G401 (cell line): Measurements from ENCODE around the gene SLC7A8. TPM values are rescaled to one million over a fixed set of nuclear protein-coding genes. Genes with fewer than 3 reads are reported as not detected.
"Not testable (repeated sequence)": the region's sequence is repeated elsewhere in the genome, so short reads cannot be mapped to it uniquely, and the experiment has no call there.

Source experiments
- DNase-seq: peaks from one replicate; pipeline ENCODE4 v3.0.0-alpha.2; 2015; ENCODE audit warnings: low spot score
- in situ Hi-C: cut with HindIII; loops from 2 replicates; pipeline ENCODE4 v1.10.0; 2016; ENCODE audit warnings: low sequenced_read_pairs, mixed read lengths
- total RNA-seq: library from RNA; depleted of rRNA; stranded (reverse); fragments of >200 nt; shearing (Covaris generic); gene quantifications from 2 replicates; pipeline ENCODE4 v1.2.3, GENCODE V29; 2014

SLC7A8 gene
- total RNA-seq, 1 experiment from 2014 or later = 15.9 TPM

- peak; percentile 90 for DNase-seq
- in situ Hi-C loops = no loop called here
Observed at GRCh38 chr14:23120541-23121251, 62.8 kb downstream of the SLC7A8 start.

DNA sequence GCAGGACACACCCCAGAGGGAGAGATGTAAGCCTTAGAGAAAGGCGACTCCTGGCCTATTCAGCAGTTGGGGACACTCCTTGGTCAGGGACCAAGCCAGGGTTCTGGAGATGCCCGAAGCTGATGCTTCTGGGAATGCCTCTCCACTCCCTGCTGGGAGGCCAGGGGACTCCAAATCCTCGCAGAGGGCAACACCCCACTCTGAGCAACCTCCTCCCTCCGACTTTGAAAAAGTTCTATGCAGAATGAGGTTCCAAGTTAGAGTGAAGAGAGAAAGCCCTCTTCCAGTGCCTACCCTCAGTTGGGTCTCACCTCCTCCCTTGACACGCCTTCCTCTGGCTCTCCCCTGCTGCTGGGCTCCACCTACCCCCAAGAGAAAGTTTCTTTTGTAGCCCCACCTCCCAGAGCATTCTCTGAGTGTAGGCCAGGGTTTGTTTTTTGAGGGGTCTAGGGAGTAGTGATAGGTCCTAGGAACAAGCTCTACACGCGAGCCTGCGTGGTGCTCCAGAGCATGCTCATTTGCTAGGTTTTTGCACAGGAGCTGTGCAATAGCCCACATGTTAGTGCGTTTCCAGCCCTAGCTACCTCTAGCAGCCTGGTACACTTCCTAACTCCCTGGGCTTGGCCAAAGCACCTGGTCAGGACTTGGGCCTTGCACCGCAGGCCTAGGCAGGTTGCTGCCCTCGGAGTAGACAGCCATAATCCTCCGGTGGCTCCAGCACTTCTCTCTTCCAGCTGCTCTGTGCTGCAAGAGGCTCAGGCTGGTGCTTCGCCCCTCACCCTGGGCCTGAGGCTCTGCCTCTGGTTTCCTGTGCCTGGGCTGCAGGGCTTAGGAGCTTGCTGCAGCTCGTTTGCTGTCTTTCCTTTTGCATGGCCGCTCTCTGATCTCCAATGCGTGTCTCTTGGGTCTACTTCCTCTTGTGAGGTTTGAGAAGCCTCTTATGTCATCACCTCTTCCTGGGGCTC is 63.8 kb downstream of the SLC7A8 start:
- DNase-seq = no peak
- in situ Hi-C loops = no loop called here

DNA sequence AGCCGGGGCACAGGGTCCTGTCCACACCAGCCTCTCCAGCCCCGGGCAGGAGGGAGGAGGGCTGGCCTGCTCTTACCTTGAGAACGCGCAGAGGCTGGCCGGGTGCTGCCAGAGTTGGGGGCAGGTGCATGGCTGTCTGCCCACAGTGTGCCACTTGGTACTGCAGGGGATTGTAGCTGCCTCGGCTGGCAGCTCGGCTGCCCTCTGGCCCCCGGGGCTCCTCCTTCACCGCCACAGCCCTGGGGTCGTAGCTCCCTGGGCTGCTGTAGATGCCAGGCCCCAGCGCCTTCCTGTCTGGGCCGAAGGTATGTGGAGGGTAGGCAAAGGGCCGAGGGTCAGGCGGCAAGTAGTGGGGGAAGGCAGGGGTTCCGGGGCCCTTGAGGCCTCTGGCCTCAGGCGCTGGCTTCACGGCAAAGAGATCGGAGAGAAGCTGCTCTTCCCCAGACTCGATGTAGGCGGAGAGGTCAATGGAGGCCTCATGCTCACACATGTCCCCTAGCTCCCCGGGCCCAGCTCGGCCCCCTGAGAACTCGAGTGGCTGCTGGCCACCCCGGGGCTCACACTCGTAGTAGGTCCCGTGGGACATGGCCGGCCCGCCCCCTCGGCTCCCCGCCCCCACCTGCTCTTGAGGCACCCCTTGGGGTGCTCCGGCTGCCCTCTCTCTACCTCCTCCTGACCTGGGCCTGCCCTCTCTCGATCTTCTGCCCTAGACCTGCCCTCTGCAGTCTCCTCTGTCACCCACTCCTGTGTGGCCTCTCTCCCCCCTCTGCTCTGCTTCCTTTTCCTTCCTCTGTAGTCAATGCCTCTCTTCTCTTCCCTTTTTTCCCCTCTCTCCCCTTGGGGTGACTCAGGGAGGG is 64.7 kb downstream of the SLC7A8 start, which contains the start of gene CEBPE:
Gene CEBPE, minus strand, starts transcription at position 750 of the 857 bp plus-strand sequence. Its CDS starts 164 bp downstream, at position 586.
- in situ Hi-C loops = no loop called here
- DNase-seq = no peak

DNA sequence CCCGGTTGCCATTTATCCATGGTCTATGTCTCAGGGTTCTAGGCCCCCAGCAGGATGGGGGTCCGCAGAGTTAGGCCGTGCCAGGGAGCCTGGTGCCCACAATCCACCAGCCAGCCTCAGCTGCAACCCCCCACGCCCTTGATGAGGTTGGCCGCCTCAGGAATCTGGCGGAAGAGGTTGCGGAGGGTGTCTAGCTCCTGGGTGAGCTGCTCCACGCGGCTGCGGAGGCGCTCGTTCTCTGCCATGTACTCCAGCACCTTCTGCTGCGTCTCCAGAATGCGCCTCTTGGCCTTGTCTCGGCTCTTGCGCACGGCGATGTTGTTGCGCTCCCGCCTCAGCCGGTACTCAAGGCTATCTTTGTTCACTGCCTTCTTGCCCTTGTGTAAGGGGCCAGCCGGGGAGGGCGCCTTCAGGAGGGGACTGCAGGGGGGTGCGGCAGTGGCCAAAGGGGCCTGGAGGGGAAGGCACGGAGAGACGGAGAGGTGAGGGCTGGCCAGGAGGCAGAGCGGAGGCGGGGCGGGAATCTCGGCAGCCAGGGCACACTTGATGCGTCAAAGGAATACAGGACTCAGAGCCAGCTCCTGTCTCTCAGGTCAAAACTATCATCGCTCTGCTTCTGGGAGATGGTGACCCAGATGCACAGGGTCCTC is 66.0 kb downstream of the SLC7A8 start:
- DNase-seq = no peak
- in situ Hi-C loops = no loop called here

DNA sequence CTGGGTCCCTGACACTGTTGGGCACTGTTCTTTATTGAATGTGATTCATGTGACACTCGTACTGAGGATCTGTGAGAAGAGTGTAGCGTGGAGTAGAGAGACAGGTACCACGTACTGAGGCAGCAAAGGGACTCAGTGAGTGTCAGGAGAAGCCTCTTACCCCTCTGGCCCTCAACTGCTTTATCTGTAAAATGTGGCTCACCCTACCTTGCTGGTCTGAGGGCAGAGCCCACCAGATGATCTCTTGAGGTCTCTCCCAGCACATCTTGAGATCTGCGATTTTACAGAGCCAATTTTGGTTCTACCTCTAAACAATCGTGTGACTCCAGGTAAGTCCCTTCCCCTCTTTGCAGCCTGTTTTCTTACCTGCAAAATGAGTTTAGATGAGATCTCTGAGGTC is 67.5 kb downstream of the SLC7A8 start:
- in situ Hi-C loops = no loop called here

DNA sequence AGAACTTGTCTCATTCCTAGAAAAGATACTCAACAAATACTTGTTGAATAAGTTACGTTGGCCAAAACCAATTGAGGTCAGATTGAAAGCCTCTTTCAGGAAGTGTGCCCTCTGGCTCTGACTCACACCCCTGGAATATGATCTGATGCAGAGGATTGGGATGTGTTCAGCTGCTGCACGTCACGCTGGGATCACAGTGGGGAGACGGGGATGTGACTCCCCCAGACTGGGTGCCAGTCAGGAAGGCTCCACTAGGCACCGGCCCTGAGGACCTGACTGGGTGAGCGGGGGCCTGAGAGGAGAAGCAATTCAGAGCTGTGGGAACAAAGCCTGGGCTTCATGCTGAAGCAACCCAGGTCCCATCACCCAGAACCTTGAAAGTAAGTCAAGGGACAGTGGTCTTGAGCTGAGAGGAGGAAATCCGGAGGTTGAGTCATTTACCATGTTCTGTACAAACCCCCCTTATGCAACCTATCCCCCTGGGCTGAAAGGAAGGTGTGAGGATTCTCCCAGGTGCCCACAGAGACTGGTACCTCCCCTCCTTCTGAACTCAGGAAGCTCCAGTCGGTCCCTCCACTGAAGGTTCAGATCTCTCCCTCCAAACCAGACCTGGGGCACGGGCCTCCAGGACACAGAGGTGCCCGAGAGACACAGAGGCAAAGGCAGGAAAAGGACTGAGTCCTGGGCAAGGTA is 68.3 kb downstream of the SLC7A8 start:
- DNase-seq = no peak
- in situ Hi-C loops = no loop called here

More for the DNA sequence above, 67.5 kb downstream of the SLC7A8 start:
- DNase-seq = no peak

- no peak for DNase-seq
- in situ Hi-C loops = no loop called here
Observed at GRCh38 chr14:23114669-23115038, 68.8 kb downstream of the SLC7A8 start.

DNA sequence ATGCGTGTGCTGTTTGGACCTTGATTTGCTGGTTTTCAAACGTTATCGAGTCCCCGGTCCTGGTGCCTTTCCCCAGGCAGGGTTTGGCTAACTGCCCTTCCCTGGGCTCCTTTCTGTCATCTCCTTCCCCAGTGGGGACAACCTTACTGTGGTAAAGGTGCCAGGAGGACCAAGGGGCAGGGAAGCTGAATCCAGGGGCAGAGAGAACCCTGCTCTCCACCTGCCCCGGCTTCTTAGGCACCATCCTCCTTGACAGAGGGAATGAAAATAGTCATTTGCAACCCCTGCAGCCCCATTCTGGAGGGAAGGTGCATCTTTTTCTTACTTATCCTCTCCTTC is 69.4 kb downstream of the SLC7A8 start:
- DNase-seq = no peak
- in situ Hi-C loops = no loop called here

GRCh38 chr14:23113431-23114119 is 69.9 kb downstream of the SLC7A8 start:
- DNase-seq = no peak
- in situ Hi-C loops = no loop called here

GRCh38 chr14:23112359-23113178 is 70.9 kb downstream of the SLC7A8 start:
- no peak for DNase-seq
- in situ Hi-C loops = no loop called here

- in situ Hi-C loops = no loop called here
Observed at GRCh38 chr14:23110579-23111365, 72.7 kb downstream of the SLC7A8 start.

DNA sequence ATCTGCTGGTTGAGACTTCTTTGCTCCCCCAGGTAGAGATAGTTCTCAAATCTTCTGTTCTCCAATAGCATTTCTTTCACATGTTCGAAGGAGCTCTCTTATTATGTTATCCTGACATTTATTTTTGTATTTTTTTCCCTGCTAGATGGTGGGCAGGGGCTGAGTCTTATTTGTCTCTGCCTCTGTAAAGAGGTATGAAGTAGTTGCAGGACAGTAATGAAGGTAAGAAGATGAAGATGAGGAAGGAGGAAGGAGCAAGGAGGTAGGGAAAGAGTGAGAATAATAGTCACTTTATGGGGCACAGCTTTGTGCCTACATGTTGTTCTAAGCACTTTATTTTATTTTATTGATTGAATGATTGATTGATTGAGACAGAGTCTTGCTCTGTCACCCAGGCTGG is 73.7 kb downstream of the SLC7A8 start:
- no peak for DNase-seq
- in situ Hi-C loops = no loop called here

More at GRCh38 chr14:23110579-23111365, 72.7 kb downstream of the SLC7A8 start:
- DNase-seq = no peak

- in situ Hi-C loops, DNase-seq: not testable (repeated sequence)
Observed at GRCh38 chr14:23108169-23108568, 75.3 kb downstream of the SLC7A8 start.

GRCh38 chr14:23107620-23108019 is 75.8 kb downstream of the SLC7A8 start:
- DNase-seq, in situ Hi-C loops: not testable (repeated sequence)

- DNase-seq = no peak
- in situ Hi-C loops = no loop called here
Observed at GRCh38 chr14:23106747-23107045, 76.8 kb downstream of the SLC7A8 start.

- no peak for DNase-seq
- in situ Hi-C loops = no loop called here
Observed at GRCh38 chr14:23105348-23105824, 78.1 kb downstream of the SLC7A8 start.
